IMR-90 (cell line): Measurements from ENCODE around the gene TMEM209. TPM values are rescaled to one million over a fixed set of nuclear protein-coding genes. Genes with fewer than 3 reads are reported as not detected.

Experiments used
- ATAC-seq: fragments of 200-7000 bp; cut with Tn5 transposase; 2 replicates; pipeline ENCODE4 v1.9.1; 2020; ENCODE audit warnings: low read depth, mild to moderate bottlenecking, moderate library complexity
- BruUV-seq: library from RNA; stranded (reverse); fragments of 400-500 nt; replicated peaks from 2 replicates; lab custom pipeline; 2021; lab: Mats Ljungman, UMichigan
- CTCF ChIA-PET: fragments of 300-600 bp; formaldehyde crosslinking; extraction: SDS; loops from one replicate; lab custom pipeline; 2021; ENCODE audit warnings: antibody characterized with exemption; lab: Yijun Ruan, JAX
- POLR2A ChIA-PET: fragments of 300-600 bp; sonication (Branson Sonifier 250); formaldehyde crosslinking; loops from one replicate; lab custom pipeline; 2022; ENCODE audit warnings: antibody characterized with exemption; ENCODE audit not compliant: unreplicated experiment; lab: Charles Lee
- DNase-seq: peaks from one replicate; pipeline ENCODE4 v3.0.0; 2013
- H2AFZ ChIP-seq: replicated peaks from 2 replicates; pipeline ENCODE3; 2013; ENCODE audit warnings: low read length, mild to moderate bottlenecking; ENCODE audit not compliant: poor library complexity
- H2AK5ac ChIP-seq: 2 replicates; pipeline ENCODE4 v1.6.1; 2013; ENCODE audit warnings: low read depth, low read length, inconsistent platforms
- H2AK9ac ChIP-seq: replicated peaks from 2 replicates; pipeline ENCODE3; 2013; ENCODE audit warnings: mild to moderate bottlenecking, low read depth, low read length, moderate library complexity; ENCODE audit not compliant: poor library complexity
- H2BK120ac ChIP-seq: 2 replicates; pipeline ENCODE4 v1.6.1; 2013; ENCODE audit warnings: low read depth, low read length, inconsistent platforms
- H2BK15ac ChIP-seq: 3 replicates; pipeline ENCODE4 v1.6.1; 2013; ENCODE audit warnings: low read depth, low read length, inconsistent platforms
- H2BK20ac ChIP-seq: 2 replicates; pipeline ENCODE4 v1.6.1; 2013; ENCODE audit warnings: low read depth, mild to moderate bottlenecking, inconsistent platforms, low read length, moderate library complexity
- H2BK5ac ChIP-seq: 2 replicates; pipeline ENCODE4 v1.6.1; 2013; ENCODE audit warnings: mild to moderate bottlenecking, low read depth, low read length, inconsistent platforms; ENCODE audit not compliant: poor library complexity, severe bottlenecking
- H3K14ac ChIP-seq: replicated peaks from 2 replicates; pipeline ENCODE4 v1.6.1; 2013; ENCODE audit warnings: low read depth, low read length, inconsistent platforms
- H3K18ac ChIP-seq: 2 replicates; pipeline ENCODE4 v1.6.1; 2013; ENCODE audit warnings: low read depth, low read length, control low read depth
- H3K23ac ChIP-seq: 2 replicates; pipeline ENCODE4 v1.6.1; 2013; ENCODE audit warnings: low read depth, low read length, inconsistent platforms
- H3K27ac ChIP-seq: 2 replicates; pipeline ENCODE4 v1.5.1; 2013; ENCODE audit warnings: mild to moderate bottlenecking, control low read depth, low read length; ENCODE audit not compliant: insufficient read depth
- H3K27me3 ChIP-seq: 2 replicates; pipeline ENCODE4 v1.6.1; 2013; ENCODE audit warnings: low read length; ENCODE audit not compliant: control insufficient read depth, insufficient read depth
- H3K36me3 ChIP-seq: 2 replicates; pipeline ENCODE4 v1.6.1; 2013; ENCODE audit warnings: low read length, mixed read lengths; ENCODE audit not compliant: control insufficient read depth, insufficient read depth
- H3K4ac ChIP-seq: 2 replicates; pipeline ENCODE4 v1.6.1; 2013; ENCODE audit warnings: low read depth, low read length, inconsistent platforms
- H3K4me1 ChIP-seq: 2 replicates; pipeline ENCODE4 v1.6.1; 2013; ENCODE audit warnings: low read length, mixed read lengths; ENCODE audit not compliant: control insufficient read depth, insufficient read depth
- H3K4me2 ChIP-seq: 2 replicates; pipeline ENCODE4 v1.6.1; 2013; ENCODE audit warnings: low read depth, mild to moderate bottlenecking, control low read depth, low read length, moderate library complexity
- H3K4me3 ChIP-seq: 2 replicates; pipeline ENCODE4 v1.5.1; 2013; ENCODE audit warnings: low read depth, mild to moderate bottlenecking, control low read depth, low read length, moderate library complexity; ENCODE audit not compliant: insufficient read depth
- H3K56ac ChIP-seq: 2 replicates; pipeline ENCODE4 v1.6.1; 2013; ENCODE audit warnings: low read length, inconsistent platforms; ENCODE audit not compliant: insufficient read depth; ENCODE audit errors: extremely low read depth
- H3K79me1 ChIP-seq, 2 experiments: 2 replicates each; pipeline ENCODE4 v1.6.1; 2013; ENCODE audit warnings: low read length in 2 of 2, inconsistent platforms in 1 of 2, low read depth in 1 of 2
- H3K9ac ChIP-seq: 2 replicates; pipeline ENCODE4 v1.6.1; 2013; ENCODE audit warnings: low read depth, low read length, control low read depth
- H3K9me1 ChIP-seq: 2 replicates; pipeline ENCODE4 v1.6.1; 2013; ENCODE audit warnings: low read length, inconsistent platforms; ENCODE audit not compliant: insufficient read depth
- H3K9me3 ChIP-seq: 2 replicates; pipeline ENCODE4 v1.6.1; 2013; ENCODE audit warnings: low read length; ENCODE audit not compliant: control insufficient read depth, insufficient read depth
- H4K20me1 ChIP-seq: 2 replicates; pipeline ENCODE4 v1.6.1; 2013; ENCODE audit warnings: low read length, inconsistent platforms; ENCODE audit not compliant: insufficient read depth
- H4K5ac ChIP-seq: 2 replicates; pipeline ENCODE4 v1.6.1; 2013; ENCODE audit warnings: mild to moderate bottlenecking, low read depth, low read length, control low read depth
- H4K8ac ChIP-seq, 2 experiments: 2 replicates each; pipeline ENCODE4 v1.6.1; 2013; ENCODE audit warnings: low read depth in 2 of 2, low read length in 2 of 2, control low read depth in 1 of 2, inconsistent platforms in 1 of 2
- H4K91ac ChIP-seq: 2 replicates; pipeline ENCODE4 v1.6.1; 2013; ENCODE audit warnings: low read depth, low read length, inconsistent platforms; ENCODE audit not compliant: insufficient read depth
- CHD1 ChIP-seq: IDR thresholded peaks from 2 replicates; pipeline ENCODE4 v1.6.1; 2012; ENCODE audit warnings: low read depth, low read length, improper control_type of control experiment
- CTCF ChIP-seq: conservative IDR thresholded peaks from 2 replicates; pipeline ENCODE4 v1.5.1; 2012; ENCODE audit warnings: mild to moderate bottlenecking, low read depth, low read length, improper control_type of control experiment
- POLR2A ChIP-seq: IDR thresholded peaks from 2 replicates; pipeline ENCODE4 v1.6.1; 2012; ENCODE audit warnings: mild to moderate bottlenecking, low read depth, low read length
- RAD21 ChIP-seq: IDR thresholded peaks from 2 replicates; pipeline ENCODE4 v1.6.1; 2012; ENCODE audit warnings: low read length, improper control_type of control experiment
- RCOR1 ChIP-seq: IDR thresholded peaks from 2 replicates; pipeline ENCODE4 v1.6.1; 2012; ENCODE audit warnings: mild to moderate bottlenecking, low read length, improper control_type of control experiment; ENCODE audit not compliant: insufficient replicate concordance
- WGBS, 2 experiments: methylation state at CpG; one replicate each; pipeline versions ENCODE4 v1.1.5 to v1.1.7; 2013; ENCODE audit warnings: missing lambda C conversion rate in 2 of 2; ENCODE audit not compliant: insufficient read length in 1 of 2; ENCODE audit errors: extremely low coverage in 2 of 2; 5-methylcytosine and 5-hydroxymethylcytosine counted together
- dilution Hi-C: fragments of 300-500 bp; cut with HindIII; formaldehyde crosslinking; loops from one replicate; pipeline ENCODE4 v1.14.3; 2018; ENCODE audit warnings: low sequenced_read_pairs; ENCODE audit not compliant: unreplicated experiment
- in situ Hi-C: fragments of 300-500 bp; cut with MboI; formaldehyde crosslinking; loops from 3 replicates; pipeline ENCODE4 v1.14.3; 2019; ENCODE audit warnings: low sequenced_read_pairs, inconsistent platforms, mixed read lengths
- intact Hi-C: fragments of 100-400 bp; cut with micrococcal nuclease; formaldehyde crosslinking; loops from 2 replicates; pipeline ENCODE4 v1.10.0; 2022
- polyA plus RNA-seq, 3 experiments: library from polyadenylated mRNA; depleted of rRNA; stranded (reverse); fragments of >200 nt; gene quantifications; 2 replicates each; pipeline ENCODE4 v1.2.3, GENCODE V29; 2012; ENCODE audit warnings: low replicate concordance in 1 of 3
- total RNA-seq: library from RNA; depleted of rRNA; stranded (reverse); fragments of >200 nt; gene quantifications from 2 replicates; pipeline ENCODE4 v1.2.3, GENCODE V29; 2012

Gene TMEM209
- total and polyA plus RNA-seq, 2 of the 4 experiments (the other 2 are of a cell fraction), result 8.0 to 11.3 TPM

- WGBS, 2 experiments, result no CpG with 5 or more reads among the region's 2 CpGs
- dilution Hi-C loops, result no loop called here
Measured at GRCh38 chr7:130179631-130180030, 25.6 kb downstream of the TMEM209 start.

More at GRCh38 chr7:130179631-130180030, 25.6 kb downstream of the TMEM209 start:
- no peak overlapping the region for H2BK20ac ChIP-seq
- H4K5ac ChIP-seq, result no peak overlapping the region
- no peaks in the 10 kb centered on the region for H3K9me1 ChIP-seq
- 0 out of 4 replicates have a peak, but pooled peaks cover 0 to 11% of the 10 kb centered on the region in 2 experiments for H3K79me1 ChIP-seq
- ATAC-seq (no peak), DNase-seq (no peak)
- no peak overlapping the region for H3K23ac ChIP-seq
- H3K4me3 ChIP-seq, result no peak overlapping the region
- peaks cover 5% of the 10 kb centered on the region for H3K36me3 ChIP-seq
- H3K14ac ChIP-seq, result no peak overlapping the region
- H2BK5ac ChIP-seq, result no peak overlapping the region
- intact Hi-C loops (loop anchor here (10.0 kb wide), 1 partner anchor 105 kb away; the partner anchor contains the start of gene KLHDC10), in situ Hi-C loops (no loop called here)
- TF ChIP-seq CTCF, result no peak
- TF ChIP-seq POLR2A, result no peak
- no peak for TF ChIP-seq RAD21
- no peak for TF ChIP-seq CHD1
- no peak for TF ChIP-seq RCOR1
- H2AFZ ChIP-seq, result no peak overlapping the region
- H3K56ac ChIP-seq, result no peak overlapping the region
- H4K20me1 ChIP-seq, result no peaks in the 10 kb centered on the region
- no peak overlapping the region for H4K8ac ChIP-seq
- no peak overlapping the region for H2BK120ac ChIP-seq
- no peaks in the 10 kb centered on the region for H3K27me3 ChIP-seq
- H3K18ac ChIP-seq, result no peak overlapping the region
- no peak overlapping the region for H3K9ac ChIP-seq
- no peak overlapping the region for H2AK9ac ChIP-seq
- no peak overlapping the region for H3K4ac ChIP-seq
- H2AK5ac ChIP-seq, result no peak overlapping the region
- no TSS peak for BruUV-seq
- no peak overlapping the region for H3K4me2 ChIP-seq
- CTCF ChIA-PET, result no interaction called here
- no peak overlapping the region for H3K27ac ChIP-seq
- no peaks in the 10 kb centered on the region for H3K4me1 ChIP-seq
- POLR2A ChIA-PET, result no interaction called here
- H4K91ac ChIP-seq, result no peak overlapping the region
- no peak overlapping the region for H2BK15ac ChIP-seq
- no peaks in the 10 kb centered on the region for H3K9me3 ChIP-seq
